Endothelial cell of hepatic sinusoid (primary cell): ENCODE data around the gene ZNF280B.
"Not testable (repeated sequence)": the region's sequence is repeated elsewhere in the genome, so short reads cannot be mapped to it uniquely, and the experiment has no call there.

Source experiments
- in situ Hi-C: cut with HindIII; loops from 2 replicates; pipeline ENCODE4 v1.10.0; 2017; ENCODE audit warnings: low sequenced_read_pairs

Gene ZNF280B

DNA sequence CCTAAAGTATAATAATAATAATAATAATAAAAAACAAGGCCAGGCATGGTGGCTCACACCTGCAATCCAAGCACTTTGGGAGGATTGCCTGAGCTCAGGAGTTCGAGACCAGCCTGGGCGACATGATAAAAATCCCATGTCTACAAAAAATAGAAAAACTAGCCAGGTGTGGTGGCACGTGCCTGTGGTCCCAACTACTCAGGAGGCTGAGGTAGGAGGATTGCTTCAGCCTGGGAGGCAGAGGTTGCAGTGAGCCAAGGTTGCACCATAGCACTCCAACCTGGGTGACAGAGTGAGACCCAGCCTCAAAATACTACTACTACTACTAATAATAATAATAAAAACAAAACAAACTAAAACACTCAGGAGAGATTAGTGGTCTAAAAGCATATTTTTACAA is 27.1 kb upstream of the ZNF280B start:
- in situ Hi-C loops = no loop called here

DNA sequence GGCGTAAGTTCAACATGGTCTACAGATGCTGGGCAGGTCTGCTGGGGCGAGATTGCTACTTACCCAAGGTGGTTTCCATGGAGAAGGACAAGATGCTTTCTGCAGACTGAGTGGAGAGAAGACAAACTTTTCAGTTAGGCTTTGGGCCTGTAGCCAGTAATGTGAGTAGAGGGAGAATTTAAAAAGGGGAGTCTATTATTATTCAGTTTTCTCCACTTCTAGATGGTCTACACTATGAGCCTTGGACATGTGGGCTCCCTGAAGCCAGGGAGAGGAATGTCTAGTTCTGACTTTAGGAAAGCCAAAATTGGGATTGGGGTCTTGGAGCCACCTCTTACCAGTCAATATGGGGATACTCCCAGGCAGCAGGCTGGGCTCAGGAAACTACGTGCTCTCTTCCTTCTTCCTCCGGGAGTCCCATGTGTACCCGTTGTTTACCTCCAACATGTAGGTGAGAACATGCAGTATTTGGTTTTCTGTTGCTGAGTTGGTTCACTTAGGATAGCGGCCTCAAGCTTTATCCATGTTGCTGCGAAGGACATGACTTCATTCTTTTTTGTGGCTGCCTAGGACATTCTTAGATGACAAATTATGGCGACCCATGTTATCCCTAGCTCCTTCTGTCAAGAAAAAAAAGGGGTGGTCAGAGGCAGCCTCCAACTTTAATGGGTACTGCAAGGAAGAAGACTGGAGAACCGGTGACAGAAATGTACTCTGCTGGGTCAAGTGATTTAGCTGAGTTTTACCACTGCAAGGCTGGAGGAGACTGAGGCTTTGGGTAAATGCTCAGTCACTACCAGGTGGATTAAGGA is 26.3 kb upstream of the ZNF280B start:
- in situ Hi-C loops = no loop called here

DNA sequence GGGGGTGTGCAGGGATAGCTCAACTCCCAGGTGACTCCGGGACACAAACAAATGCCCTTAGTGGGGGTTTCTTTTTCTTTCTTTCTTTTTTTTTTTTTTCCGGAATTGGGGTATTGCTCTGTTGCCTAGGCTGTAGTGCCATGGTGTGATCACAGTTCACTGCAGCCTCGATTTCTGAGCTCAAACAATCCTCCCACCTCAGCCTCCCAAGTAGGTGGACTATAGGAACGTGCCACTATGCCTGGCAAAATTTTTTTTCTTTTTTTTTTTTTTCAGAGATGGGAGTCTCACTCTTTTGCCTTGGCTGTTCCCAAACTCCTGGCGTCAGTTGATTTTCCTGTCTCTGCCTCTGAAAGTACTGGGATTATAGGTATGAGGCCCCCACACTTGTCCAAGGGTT is 25.3 kb upstream of the ZNF280B start:
- in situ Hi-C loops = no loop called here

DNA sequence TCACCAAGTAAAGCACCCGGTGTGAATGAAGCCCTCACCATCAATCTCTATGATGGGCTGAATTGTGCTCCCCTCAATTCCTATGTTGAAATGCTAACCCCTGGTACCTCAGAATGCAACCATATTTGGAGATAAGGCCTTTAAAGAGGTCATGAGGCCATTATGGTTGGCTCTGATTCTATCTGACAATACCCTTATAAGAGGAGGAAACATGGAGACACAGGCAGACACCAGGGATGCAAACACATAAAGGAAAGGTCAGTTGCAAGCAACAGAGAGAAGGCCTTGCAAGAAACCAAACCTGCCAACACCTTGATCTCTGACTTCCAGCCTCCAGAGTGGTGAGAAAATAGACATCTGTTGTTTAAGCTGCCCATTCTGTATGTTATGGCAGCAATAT is 24.9 kb upstream of the ZNF280B start:
- in situ Hi-C loops = no loop called here

DNA sequence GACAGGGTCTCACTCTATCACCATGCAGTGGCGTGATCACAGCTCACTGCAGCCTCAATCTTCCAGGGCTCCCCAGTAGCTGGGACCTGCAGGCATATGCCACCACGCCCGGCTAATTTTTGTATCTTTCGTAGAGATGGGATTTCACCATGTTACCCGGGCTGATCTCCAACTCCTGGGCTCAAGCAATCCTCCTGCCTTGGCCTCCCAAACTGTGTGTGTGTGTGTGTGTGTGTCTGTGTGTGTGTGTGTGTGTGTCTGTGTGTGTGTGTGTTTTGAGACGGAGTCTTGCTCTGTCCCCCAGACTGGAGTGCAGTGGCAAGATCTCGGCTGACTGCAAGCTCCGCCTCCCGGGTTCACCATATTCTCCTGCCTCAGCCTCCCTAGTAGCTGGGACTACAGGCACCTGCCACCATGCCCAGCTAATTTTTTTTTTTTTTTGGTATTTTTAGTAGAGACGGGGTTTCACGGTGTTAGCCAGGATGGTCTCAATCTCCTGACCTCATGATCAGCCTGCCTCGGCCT is 24.1 kb upstream of the ZNF280B start:
- in situ Hi-C loops = not testable (repeated sequence)

DNA sequence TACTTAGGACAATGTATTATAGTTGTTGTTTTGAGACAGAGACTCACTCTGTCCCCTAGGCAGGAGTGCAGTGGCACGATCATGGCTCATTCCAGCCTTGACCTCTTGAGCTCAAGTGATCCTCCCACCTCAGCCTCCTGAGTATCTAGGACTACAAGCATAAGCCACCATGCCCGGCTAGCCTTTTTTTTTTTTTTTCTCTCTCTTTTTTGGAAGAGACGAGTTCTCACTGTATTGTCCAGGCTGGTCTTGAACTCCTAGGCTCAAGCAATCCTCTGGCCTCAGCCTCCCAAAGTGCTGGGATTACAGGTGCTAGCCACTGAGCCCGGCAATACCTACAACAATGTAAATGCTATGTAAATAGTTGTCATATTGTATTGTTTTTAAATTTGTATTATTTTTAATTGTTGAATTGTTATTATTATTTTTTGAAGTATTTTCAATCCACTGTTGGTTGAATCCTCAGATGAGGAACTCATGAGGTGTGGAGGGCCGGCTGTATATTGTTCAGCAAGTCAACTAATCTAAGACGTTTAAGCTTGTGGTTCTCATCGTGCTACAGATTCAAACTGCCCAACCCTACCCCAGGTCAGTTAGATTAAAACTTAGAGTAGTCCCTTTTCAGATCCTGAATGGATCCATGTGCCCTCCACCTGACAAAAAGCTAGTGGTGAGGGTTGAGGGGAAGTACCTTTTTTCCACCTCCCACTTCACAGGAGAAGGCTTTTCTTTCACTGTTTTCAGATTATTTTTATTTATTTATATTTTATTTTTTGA is 23.4 kb upstream of the ZNF280B start:
- in situ Hi-C loops = no loop called here

DNA sequence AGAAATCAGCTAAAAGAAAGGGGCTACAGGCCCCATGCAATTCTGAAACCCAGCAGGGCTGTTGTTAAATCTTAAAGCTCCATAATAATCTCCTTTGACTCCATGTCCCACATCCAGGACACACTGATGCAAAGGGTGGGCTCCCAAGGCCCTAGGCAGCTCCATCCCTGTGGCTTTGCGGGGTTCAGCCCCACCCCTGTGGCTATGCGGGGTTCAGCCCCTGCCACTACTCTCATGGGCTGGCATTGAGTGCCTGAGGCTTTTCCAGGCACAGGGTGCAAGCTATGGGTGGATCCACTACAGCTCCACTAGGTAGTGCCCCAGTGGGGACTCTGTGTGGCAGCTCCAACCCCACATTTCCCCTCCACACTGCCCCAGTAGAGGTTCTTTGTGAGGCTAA is 20.2 kb upstream of the ZNF280B start:
- in situ Hi-C loops = no loop called here

DNA sequence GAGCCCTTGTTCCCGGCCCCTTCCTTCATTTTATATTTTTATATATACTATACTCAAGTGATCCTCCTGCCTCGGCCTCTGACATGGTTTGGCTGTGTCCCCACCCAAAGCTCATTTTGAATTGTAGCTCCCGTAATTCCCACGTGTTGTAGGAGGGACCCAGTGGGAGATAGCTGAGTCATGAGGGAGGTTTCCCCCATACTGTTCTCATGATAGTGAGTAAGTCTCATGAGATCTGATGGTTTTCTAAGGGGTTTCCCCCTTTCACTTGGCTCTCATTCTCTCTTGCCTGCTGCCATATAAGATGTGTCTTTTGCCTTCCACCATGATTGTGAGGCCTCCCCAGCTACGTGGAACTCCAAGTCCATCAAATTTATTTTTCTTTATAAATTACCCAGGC is 18.8 kb upstream of the ZNF280B start:
- in situ Hi-C loops = no loop called here

DNA sequence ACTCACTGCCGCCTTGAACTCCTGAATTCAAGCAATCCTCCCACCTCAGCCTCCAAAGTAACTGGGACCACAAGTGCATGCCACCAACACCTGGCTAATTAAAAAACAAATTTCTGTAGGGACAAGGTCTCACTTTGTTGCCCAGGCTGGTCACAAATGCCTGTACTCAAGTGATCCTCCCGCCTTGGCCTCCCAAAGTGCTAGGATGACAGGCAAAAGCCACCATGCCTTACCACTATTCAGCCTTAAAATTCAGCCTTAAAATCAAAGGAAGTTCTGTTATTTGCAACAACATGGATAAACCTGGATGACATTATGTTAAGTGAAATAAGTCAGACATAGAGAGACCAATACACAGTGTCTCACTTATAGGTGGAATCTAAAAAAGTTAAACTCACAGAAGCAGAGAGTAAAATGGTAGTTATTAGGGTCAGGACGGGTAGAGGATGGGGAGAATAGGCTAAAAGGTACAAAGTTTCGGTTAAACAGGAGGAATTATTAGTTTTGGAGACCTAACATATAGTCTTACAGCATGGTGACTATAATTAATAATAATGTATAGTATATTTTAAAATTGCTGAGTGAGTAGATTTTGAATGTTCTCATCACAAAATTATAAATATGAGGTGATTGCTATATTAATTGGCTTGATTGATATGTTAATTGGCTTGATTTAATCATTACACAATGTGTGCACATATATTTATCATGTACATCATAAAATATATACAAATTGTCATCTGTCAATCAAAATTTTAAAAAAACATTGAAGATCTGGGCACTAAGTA is 17.8 kb upstream of the ZNF280B start:
- in situ Hi-C loops = no loop called here

DNA sequence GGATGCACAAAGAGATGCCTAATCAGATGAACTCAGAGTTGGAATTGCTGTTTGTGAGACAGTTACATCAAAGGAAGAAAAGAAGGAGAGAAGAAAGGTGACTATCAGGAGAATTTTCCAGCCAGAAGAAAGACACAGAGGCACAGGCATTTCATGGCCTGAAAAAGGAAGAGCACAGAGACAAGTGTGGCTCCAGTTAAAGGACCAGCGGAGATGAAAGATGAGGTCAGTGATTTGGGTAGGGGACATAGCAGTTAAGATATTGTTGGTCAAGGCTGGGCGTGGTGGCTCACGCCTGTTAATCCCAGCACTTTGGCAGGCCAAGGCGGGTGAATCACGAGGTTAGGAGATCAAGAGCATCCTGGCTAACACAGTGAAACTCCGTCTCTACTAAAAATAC is 15.0 kb upstream of the ZNF280B start:
- in situ Hi-C loops = no loop called here

DNA sequence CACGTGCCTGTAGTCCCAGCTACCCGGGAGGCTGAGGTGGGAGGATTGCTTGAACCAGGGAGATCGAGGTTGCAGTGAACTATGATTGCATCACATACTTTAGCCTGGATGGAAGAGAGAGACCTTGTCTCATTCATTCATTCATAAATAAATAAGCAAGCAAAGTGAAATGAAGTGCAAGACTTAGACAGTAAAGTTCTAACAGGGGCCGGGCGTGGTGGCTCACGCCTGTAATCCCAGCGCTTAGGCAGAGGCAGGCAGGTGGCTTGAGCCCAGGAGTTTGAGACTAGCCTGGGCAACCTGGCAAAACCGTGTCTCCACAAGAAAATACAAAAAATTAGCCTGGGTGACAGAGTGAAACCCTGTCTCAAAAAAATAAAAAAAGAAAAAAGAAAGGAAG is 13.1 kb upstream of the ZNF280B start:
- in situ Hi-C loops = no loop called here

DNA sequence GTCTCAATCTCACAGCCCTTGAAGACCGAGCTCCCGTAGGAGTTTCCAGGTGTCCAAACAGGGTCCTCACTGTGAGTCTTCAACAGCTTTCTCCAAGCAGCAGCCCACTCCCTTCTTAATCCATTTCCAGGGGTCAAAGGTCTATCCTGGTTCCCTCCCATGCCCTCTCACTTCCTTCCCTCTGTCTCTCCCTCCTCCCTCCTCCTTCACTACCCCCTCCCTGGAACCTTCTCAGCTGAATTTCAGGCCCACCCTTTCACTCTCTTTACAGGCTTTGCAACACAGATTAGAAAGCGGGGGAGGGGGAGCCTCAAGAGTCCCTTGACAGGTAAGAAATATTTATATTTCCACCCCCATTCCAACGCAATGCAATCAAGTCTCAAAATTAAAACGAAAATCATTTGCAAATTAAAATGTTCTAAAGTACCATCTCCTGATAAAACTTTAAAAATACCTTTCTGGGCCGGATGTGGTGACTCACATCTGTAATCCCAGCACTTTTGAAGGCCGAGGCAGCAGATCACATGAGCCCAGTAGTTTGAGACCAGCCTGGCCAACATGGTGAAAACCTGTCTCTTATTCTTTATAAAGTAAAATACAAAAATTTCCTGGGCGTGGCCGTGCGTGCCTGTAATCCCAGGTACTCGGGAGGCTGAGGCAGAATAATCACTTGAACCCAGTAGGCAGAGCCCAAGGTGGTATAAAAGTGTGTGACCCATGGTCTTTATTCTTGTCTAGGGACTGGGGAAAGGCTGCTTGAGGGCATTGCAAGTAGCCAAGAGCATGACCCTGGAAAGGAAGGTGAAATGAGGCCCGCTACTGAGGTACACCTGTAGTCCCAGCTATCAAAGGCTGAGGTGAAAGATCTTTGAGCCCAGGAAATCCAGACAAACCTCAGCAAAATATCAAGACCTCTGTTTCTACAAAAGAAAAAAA is 12.4 kb upstream of the ZNF280B start:
- in situ Hi-C loops = no loop called here

DNA sequence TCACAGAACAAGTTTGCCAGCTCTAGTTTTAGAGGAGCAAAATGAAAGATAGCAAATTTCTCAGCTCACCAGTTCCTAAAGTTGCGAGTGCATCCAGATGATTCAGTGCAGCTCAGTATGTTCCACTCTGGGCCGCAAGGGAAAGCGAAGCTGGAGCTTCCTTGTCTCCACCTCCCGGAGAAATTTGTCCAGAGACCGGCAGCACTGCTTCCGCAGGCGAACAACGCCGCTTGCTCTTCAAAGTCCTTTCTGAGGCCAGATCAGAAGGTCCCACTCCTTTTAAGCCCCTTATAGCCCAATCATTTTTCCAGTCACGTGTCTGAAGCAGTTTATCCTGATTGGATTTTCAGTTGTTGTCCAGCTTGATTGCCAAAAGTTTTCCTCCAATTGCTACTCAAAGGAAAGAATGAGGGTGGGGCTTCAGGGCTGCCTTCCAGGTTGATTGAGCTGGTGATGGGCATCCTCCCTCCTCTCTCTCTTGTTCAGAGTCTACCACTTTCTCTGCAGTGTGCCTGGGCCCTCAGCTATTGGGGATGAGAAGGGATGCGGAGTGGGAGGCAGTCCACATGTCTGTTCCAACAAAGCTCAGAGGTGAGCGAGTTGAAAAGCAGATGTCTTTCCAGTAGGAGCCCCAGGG is 11.6 kb upstream of the ZNF280B start, which contains the start of gene ZNF280A:
Gene ZNF280A (minus strand): TSS at position 251 of the 637 bp plus-strand sequence. CDS start 4,640 bp downstream, outside the sequence.
- in situ Hi-C loops = no loop called here

DNA sequence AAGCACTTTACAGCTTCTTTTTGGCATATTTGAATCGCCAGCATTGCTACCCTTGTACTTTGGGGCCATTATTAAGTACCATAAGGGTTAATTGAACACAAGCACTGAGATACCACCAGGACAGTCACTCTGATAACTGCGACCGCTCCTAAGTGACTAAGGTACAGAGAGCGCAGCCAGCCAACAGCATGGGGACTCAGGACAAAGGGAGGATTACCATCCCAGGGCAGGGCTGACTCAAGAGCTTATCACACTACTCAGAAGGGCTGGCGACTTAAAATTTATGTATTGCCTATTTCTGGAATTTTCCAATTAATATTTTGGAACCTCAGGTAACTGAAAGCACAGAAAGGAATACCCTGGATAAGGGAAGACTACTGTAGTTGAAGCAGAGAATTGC is 11.0 kb upstream of the ZNF280B start:
- in situ Hi-C loops = no loop called here

DNA sequence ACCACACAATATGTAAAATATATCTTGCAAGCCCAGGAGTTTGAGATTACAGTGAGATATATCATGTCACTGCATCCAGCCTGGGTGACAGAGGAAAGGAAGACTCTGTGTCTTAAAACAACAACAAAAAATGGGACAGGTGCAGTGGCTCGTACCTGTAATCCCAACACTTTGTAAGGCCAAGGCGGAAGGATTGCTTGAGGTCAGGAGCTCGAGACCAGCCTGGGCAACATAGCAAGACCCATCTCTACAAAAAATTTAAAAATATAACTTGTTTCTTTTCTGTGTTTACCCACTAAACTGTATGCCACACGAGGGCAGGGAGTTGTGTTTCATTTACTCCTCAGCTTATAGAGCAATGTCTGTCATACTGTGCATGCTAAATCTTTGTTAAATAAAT is 8.4 kb upstream of the ZNF280B start:
- in situ Hi-C loops = no loop called here

DNA sequence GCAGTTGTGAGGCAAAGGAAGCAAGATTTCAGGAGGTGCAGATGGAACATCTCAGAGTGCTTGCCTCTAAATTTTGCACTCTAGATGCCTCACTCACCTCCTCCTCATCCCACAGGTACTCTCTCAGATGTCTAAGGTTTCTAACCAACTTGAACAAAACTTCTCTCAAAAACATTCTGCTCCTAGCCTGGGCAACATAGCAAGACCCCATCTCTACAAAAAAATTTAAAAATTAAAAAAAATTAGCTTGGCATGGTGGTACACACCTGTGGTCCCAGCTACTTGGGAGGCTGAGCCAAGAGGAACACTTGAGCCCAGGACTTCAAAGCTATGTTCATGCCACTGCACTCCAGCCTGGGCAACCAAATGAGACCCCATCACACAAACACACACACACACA is 7.3 kb upstream of the ZNF280B start:
- in situ Hi-C loops = no loop called here

DNA sequence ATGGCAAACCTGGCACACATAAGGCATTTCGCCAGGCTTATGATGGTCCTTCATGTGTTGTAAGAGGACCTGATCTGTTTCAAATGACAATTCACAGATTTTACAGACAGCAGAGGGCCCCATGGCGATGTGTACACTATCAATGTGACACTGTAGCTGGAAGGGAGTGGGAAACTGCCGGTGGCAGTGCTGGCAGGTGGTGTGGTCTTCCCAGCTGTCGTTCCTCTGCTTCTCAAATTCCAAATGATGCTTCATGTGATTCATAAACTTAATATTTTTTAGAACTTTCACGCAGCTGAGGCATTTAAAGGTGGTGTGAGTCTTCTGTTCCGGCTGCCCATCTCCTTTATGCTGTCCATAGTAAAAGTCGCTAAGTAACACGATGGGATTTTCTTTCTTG is 5.9 kb upstream of the ZNF280B start:
- in situ Hi-C loops = not testable (repeated sequence)

DNA sequence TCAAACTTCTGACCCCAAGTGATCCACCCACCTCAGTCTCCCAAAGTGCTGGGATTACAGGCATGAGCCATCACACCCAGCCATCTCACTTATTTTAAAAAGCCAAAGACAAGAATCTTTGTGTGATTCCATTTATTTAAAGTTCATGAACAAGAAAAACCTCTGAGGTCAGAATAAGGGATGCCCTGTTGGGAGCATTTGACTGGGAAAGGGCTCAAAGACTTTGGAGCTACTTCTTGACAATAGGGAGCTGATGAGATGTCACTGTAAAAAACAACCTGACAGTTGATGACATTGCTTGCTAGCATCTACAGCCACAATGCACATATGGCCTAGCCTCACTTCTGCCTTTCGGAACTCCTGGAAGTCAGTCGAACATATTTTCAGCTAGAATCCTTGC is 5.1 kb upstream of the ZNF280B start:
- in situ Hi-C loops = no loop called here

DNA sequence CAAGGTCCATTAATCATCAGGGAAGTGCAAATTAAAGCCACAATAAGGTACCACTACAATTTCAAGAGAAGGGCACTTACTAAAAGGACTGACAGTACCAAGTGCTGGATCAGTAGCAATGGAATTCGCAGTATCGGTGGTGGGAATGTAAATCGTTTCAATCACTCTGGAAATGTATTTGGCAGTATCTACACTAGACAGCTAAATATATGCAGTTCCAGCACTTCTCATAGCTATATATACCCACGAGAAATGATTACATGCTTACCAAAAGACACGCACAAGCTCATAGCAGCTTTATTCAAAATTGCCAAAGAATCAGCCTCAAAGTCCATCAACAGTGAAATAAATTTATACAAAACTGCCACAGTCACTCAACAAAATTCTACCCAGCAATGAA is 4.4 kb upstream of the ZNF280B start:
- in situ Hi-C loops = no loop called here

DNA sequence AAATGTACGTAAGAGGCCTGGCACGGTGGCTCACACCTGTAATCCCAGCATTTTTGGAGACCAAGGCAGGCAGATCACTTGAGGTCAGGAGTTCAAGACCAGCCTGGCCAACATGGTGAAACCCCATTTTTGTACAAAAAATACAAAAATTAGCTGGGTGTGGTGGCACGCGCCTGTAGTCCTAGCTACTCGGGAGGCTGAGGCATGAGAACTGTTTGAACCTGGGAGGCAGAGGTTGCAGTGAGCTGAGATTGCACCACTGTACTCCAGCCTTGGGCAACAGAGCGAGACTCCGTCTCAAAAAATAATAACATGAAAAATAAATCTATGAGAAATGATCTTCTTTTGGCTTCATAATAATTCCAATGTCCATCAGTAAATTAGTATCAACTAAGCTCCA is 2.3 kb upstream of the ZNF280B start:
- in situ Hi-C loops = not testable (repeated sequence)
